SK-N-SH treated with all-trans-retinoic acid at 6 μM for 48 hours (cell line): ENCODE measurements around the gene TFDP1.

Source experiments
- ATAC-seq: fragments of 200-7000 bp; cut with Tn5 transposase; 3 replicates; pipeline ENCODE4 v1.9.1; 2020; ENCODE audit warnings: mild to moderate bottlenecking, moderate library complexity
- ARNTL ChIP-seq: fragments of 450-650 bp; formaldehyde crosslinking; IDR thresholded peaks from 2 replicates; pipeline ENCODE4 v1.5.0; 2020; ENCODE audit warnings: low read depth, mild to moderate bottlenecking, moderate library complexity, borderline replicate concordance
- BACH2 ChIP-seq: fragments of 250-450 bp; sonication (Bioruptor Pico); IDR thresholded peaks from 2 replicates; pipeline ENCODE4 v1.9.0; 2021; ENCODE audit warnings: mild to moderate bottlenecking, borderline replicate concordance
- CREB5 ChIP-seq: fragments of 250-450 bp; sonication (Bioruptor Pico); IDR thresholded peaks from 2 replicates; pipeline ENCODE4 v1.5.1; 2020; ENCODE audit warnings: low read depth, mild to moderate bottlenecking, moderate library complexity
- CSDC2 ChIP-seq: fragments of 250-450 bp; sonication (Bioruptor Pico); IDR thresholded peaks from 2 replicates; pipeline ENCODE4 v1.5.0; 2020; ENCODE audit warnings: mild to moderate bottlenecking, moderate library complexity
- CSRNP3 ChIP-seq: fragments of 250-450 bp; sonication (Bioruptor Pico); IDR thresholded peaks from 2 replicates; pipeline ENCODE4 v1.5.1; 2021; ENCODE audit warnings: mild to moderate bottlenecking, moderate library complexity
- GLIS3 ChIP-seq: fragments of 250-450 bp; sonication (Bioruptor Pico); IDR thresholded peaks from 2 replicates; pipeline ENCODE4 v1.5.0; 2020; ENCODE audit warnings: mild to moderate bottlenecking, moderate library complexity
- ISL1 ChIP-seq: fragments of 250-450 bp; sonication (Bioruptor Pico); IDR thresholded peaks from 2 replicates; pipeline ENCODE4 v2.1.2; 2022; ENCODE audit warnings: mild to moderate bottlenecking, moderate library complexity
- OSR1 ChIP-seq: fragments of 250-450 bp; sonication (Bioruptor Pico); IDR thresholded peaks from 2 replicates; pipeline ENCODE4 v1.8.0; 2022; ENCODE audit warnings: moderate library complexity, mild to moderate bottlenecking, inconsistent platforms
- PATZ1 ChIP-seq: fragments of 250-450 bp; sonication (Bioruptor Pico); IDR thresholded peaks from 2 replicates; pipeline ENCODE4 v1.8.0; 2020; ENCODE audit warnings: mild to moderate bottlenecking, moderate library complexity, borderline replicate concordance
- POU6F1 ChIP-seq: fragments of 250-450 bp; sonication (Bioruptor Pico); IDR thresholded peaks from 2 replicates; pipeline ENCODE4 v1.8.0; 2021; ENCODE audit warnings: low read depth, mild to moderate bottlenecking, moderate library complexity, borderline replicate concordance
- PPARA ChIP-seq: fragments of 250-450 bp; sonication (Bioruptor Pico); IDR thresholded peaks from 2 replicates; pipeline ENCODE4 v1.5.0; 2020; ENCODE audit warnings: mild to moderate bottlenecking, borderline replicate concordance
- RARB ChIP-seq: fragments of 250-450 bp; sonication (Bioruptor Pico); IDR thresholded peaks from 2 replicates; pipeline ENCODE4 v1.8.0; 2021; ENCODE audit warnings: mild to moderate bottlenecking, moderate library complexity
- TCF4 ChIP-seq: fragments of 250-450 bp; sonication (Bioruptor Pico); IDR thresholded peaks from 2 replicates; pipeline ENCODE4 v1.8.0; 2021; ENCODE audit warnings: mild to moderate bottlenecking, moderate library complexity, borderline replicate concordance
- TOX ChIP-seq: fragments of 250-450 bp; sonication (Bioruptor Pico); IDR thresholded peaks from 2 replicates; pipeline ENCODE4 v1.8.0; 2021; ENCODE audit warnings: mild to moderate bottlenecking, moderate library complexity, borderline replicate concordance
- TSHZ2 ChIP-seq: fragments of 250-450 bp; sonication (Bioruptor Pico); IDR thresholded peaks from 2 replicates; pipeline ENCODE4 v1.5.0; 2020; ENCODE audit warnings: mild to moderate bottlenecking, moderate library complexity
- ZC3H10 ChIP-seq: fragments of 250-450 bp; sonication (Bioruptor Pico); IDR thresholded peaks from 2 replicates; pipeline ENCODE4 v1.5.1; 2021; ENCODE audit warnings: mild to moderate bottlenecking, moderate library complexity
- ZFP3 ChIP-seq: fragments of 250-450 bp; sonication (Bioruptor Pico); IDR thresholded peaks from 2 replicates; pipeline ENCODE4 v1.5.0; 2020; ENCODE audit warnings: mild to moderate bottlenecking, moderate library complexity
- ZFP30 ChIP-seq: fragments of 450-650 bp; formaldehyde crosslinking; IDR thresholded peaks from 2 replicates; pipeline ENCODE4 v1.5.0; 2022; ENCODE audit warnings: mild to moderate bottlenecking, moderate library complexity
- ZNF565 ChIP-seq: fragments of 450-650 bp; formaldehyde crosslinking; conservative IDR thresholded peaks from 2 replicates; pipeline ENCODE4 v1.5.0; 2020; ENCODE audit warnings: low read depth, mild to moderate bottlenecking, moderate library complexity
- ZNF8 ChIP-seq: fragments of 450-650 bp; formaldehyde crosslinking; IDR thresholded peaks from 2 replicates; pipeline ENCODE4 v1.5.0; 2020; ENCODE audit warnings: mild to moderate bottlenecking, moderate library complexity

Gene TFDP1

GRCh38 chr13:113632706-113633484 is 48.3 kb downstream of the TFDP1 start:
- no peak for TF ChIP-seq CSDC2
- no peak for TF ChIP-seq TSHZ2 (CRISPR knock-in tag)
- TF ChIP-seq OSR1 (CRISPR knock-in tag): no peak
- no peak for TF ChIP-seq PPARA (CRISPR knock-in tag)
- TF ChIP-seq ZNF8: no peak
- no peak for TF ChIP-seq ZFP30
- no peak for TF ChIP-seq GLIS3
- no peak for ATAC-seq

DNA sequence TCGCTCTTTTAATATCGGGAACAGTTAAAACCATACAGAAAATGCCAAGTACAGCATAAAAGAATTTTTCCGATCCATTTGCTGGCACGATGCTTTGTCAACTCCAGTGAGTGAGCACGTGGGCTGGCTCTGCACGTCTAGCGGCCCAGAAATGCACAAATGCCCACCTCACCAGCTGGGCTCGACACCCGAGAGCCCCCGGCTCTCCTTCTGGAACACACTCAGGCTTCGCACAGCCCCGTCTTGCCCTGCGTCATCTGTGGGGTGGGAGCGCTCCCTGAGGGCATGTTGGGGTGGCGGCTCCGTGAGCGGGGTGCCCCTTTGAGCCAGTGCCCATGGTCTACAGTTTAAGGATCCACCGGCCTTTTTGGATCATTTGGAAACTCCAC is 48.9 kb downstream of the TFDP1 start:
- ATAC-seq: no peak
- TF ChIP-seq ZFP3 (CRISPR knock-in tag) (no peak), ZC3H10 (no peak), CSDC2 (no peak)

GRCh38 chr13:113634279-113635047 is 49.9 kb downstream of the TFDP1 start:
- no peak for TF ChIP-seq TOX (CRISPR knock-in tag)
- no peak for TF ChIP-seq TCF4 (CRISPR knock-in tag)
- TF ChIP-seq CREB5: no peak
- TF ChIP-seq RARB: no peak
- no peak for TF ChIP-seq ARNTL (CRISPR knock-in tag)
- TF ChIP-seq ZFP30: no peak
- no peak for TF ChIP-seq ISL1 (CRISPR knock-in tag)
- no peak for TF ChIP-seq OSR1 (CRISPR knock-in tag)
- TF ChIP-seq BACH2 (CRISPR knock-in tag): no peak
- no peak for TF ChIP-seq PPARA (CRISPR knock-in tag)
- TF ChIP-seq CSRNP3: no peak
- no peak for TF ChIP-seq CSDC2
- TF ChIP-seq ZFP3 (CRISPR knock-in tag): no peak
- no peak for TF ChIP-seq GLIS3
- TF ChIP-seq, all 23 proteins: peak for 0
- no peak for ATAC-seq

DNA sequence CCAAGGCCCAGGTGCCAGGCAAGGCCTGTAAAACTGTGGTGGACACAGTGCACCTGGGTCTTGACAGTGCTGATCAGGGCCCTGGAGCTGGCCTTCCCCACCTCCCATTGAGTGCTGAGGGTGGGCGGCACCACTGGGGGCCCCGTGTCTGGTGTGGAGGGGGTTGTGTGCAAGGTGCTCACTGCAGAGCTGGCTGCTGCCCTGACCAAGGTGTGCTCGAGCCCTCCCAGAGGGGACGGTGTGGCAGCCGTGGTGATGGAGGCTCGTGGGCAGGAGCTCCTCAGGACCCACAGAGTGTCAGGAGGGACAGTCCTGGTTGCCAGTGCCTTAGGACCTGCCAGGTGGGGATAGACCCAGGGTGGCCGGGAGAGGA is 50.5 kb downstream of the TFDP1 start:
- ATAC-seq: no peak
- TF ChIP-seq CSDC2: no peak
- TF ChIP-seq PATZ1: no peak
- TF ChIP-seq ZNF565: no peak
- no peak for TF ChIP-seq POU6F1 (CRISPR knock-in tag)
- no peak for TF ChIP-seq GLIS3
- TF ChIP-seq CREB5: no peak
- TF ChIP-seq ZFP30: no peak
- TF ChIP-seq ISL1 (CRISPR knock-in tag): no peak
- no peak for TF ChIP-seq CSRNP3
